ENCODE results near the gene ZFP28.

The ZFP28 gene

DNA sequence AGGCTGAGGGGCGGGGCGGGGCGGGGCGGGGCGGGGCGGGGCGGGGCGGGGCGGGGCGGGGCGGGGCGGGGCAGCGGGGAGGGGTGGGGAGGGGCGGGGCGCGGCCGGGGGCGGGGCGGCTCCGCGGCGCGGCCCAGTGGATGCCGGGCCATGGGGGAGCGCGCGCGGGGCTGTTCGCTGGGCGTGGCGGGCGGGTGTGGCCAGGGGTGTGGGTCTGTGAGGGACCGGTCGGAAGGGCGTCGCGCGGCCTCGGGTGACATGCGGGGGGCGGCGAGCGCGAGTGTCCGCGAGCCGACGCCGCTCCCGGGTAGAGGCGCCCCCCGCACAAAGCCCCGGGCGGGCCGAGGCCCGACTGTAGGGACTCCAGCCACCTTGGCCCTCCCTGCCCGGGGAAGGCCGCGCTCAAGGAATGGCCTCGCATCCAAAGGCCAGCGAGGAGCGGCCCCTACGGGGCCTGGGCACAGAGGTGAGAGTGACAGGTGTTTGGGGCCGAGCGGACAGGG, at the start of gene ZFP28:
TSS of gene ZFP28 (plus strand) at position 188 of the 503 bp plus-strand sequence. CDS start at position 259, 71 bp downstream.
- TF ChIP-seq, protein P1, sequence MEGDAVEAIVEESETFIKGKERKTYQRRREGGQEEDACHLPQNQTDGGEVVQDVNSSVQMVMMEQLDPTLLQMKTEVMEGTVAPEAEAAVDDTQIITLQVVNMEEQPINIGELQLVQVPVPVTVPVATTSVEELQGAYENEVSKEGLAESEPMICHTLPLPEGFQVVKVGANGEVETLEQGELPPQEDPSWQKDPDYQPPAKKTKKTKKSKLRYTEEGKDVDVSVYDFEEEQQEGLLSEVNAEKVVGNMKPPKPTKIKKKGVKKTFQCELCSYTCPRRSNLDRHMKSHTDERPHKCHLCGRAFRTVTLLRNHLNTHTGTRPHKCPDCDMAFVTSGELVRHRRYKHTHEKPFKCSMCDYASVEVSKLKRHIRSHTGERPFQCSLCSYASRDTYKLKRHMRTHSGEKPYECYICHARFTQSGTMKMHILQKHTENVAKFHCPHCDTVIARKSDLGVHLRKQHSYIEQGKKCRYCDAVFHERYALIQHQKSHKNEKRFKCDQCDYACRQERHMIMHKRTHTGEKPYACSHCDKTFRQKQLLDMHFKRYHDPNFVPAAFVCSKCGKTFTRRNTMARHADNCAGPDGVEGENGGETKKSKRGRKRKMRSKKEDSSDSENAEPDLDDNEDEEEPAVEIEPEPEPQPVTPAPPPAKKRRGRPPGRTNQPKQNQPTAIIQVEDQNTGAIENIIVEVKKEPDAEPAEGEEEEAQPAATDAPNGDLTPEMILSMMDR (IDR thresholded peaks at IDR 0.05; ENCODE audit: borderline replicate concordance, control extremely low read depth, extremely low read depth, insufficient read depth, missing control alignments), result no peak
- in situ Hi-C loops (cut with MboI; ENCODE audit: low sequenced_read_pairs, unreplicated experiment), result no loop called here
- no peak for DNase-seq (ENCODE audit: low spot score)

DNA sequence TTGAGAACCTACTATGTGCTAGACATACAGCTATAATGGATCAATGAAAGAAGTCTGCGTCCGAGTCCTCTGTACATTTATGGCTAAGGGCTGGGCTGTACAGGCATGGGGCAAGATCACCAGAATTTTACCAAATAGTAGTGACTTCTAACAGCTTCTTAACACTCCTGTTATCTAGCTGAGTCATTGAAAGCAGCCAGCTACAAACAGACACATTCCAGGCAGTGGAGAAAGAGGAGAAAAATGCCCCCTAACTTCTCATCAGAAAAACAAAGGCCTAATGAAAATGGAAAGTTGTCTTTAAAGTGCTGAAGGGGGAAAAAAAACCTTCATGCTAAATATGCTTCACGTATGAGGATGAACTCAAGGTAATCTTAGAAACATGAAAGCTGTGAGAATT, 47.3 kb upstream of the ZFP28 start:
- DNase-seq (ENCODE audit: low spot score), result no peak
- in situ Hi-C loops (cut with MboI; ENCODE audit: low sequenced_read_pairs, unreplicated experiment), result no loop called here
- TF ChIP-seq, protein P1 (IDR thresholded peaks at IDR 0.05; ENCODE audit: borderline replicate concordance, control extremely low read depth, extremely low read depth, insufficient read depth, missing control alignments), result no peak

DNA sequence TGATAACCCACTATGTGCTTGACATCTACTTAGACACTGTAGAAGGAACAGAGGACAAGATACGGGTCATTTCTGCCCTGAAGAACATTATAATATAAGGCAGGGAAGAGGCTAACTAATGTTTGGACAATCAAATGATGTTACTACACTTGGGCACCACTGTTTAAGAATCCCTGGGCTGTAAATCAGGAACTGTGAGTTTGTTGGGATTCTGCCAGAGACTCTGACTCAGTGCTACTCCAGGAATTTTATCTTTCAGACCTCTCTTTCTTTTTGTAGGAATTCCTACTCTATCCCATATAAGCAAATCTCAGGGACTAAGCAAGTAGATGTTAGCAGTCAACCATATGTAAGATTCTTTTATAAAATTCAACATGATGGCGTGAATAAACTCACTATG, 34.2 kb upstream of the ZFP28 start:
- DNase-seq (ENCODE audit: low spot score), result no peak
- in situ Hi-C loops (cut with MboI; ENCODE audit: low sequenced_read_pairs, unreplicated experiment), result no loop called here
- TF ChIP-seq, protein P1 (IDR thresholded peaks at IDR 0.05; ENCODE audit: borderline replicate concordance, control extremely low read depth, extremely low read depth, insufficient read depth, missing control alignments), result no peak

DNA sequence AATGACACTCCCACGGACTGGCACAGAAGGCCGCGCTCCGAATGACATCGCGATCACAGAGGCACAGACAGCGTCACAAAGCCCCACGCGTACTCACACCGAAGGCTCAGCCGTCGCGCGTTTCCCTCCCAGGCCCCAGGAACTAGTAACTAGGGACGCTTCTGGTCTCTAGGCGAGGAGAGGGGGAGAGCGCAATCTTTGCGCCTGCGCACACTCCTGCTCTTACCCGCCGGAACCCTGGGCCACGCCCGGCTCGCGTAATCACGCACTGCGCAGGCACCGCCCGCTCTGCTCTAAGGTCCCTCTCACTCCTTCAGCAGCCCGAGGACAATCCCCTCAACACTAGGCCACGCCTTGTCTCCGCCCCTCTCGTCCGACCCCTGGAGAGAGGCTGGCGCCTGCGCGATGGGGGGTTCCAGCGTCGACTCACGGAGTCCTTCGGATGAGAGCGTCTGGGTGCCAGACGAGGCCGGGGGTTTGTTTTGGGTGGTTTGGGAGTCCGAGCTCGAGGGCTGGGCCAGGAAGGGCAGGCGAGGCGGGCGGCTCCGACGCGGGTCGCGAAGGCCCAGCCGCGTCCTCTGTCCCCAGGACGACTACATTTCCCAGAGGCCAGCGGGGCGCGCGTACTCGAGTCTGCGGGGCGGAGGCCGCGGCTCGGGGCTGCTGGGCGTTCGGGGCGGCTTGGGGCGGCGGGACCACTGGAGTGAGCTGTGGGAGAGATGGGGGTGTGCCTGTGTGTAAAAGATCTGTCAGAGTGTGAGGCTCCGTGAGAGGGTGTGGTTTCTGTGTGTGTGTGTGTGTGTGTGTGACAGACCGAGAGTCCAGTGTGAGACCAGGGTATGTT, 31.1 kb upstream of the ZFP28 start, which contains the start of gene ZNF471:
TSS of gene ZNF471 (plus strand) at position 410 of the 844 bp plus-strand sequence. CDS start 3,717 bp downstream, outside the sequence.
- in situ Hi-C loops (cut with MboI; ENCODE audit: low sequenced_read_pairs, unreplicated experiment), result no loop called here
- DNase-seq (ENCODE audit: low spot score), result peak; percentile 49
- TF ChIP-seq, protein P1 (IDR thresholded peaks at IDR 0.05; ENCODE audit: borderline replicate concordance, control extremely low read depth, extremely low read depth, insufficient read depth, missing control alignments), result no peak

DNA sequence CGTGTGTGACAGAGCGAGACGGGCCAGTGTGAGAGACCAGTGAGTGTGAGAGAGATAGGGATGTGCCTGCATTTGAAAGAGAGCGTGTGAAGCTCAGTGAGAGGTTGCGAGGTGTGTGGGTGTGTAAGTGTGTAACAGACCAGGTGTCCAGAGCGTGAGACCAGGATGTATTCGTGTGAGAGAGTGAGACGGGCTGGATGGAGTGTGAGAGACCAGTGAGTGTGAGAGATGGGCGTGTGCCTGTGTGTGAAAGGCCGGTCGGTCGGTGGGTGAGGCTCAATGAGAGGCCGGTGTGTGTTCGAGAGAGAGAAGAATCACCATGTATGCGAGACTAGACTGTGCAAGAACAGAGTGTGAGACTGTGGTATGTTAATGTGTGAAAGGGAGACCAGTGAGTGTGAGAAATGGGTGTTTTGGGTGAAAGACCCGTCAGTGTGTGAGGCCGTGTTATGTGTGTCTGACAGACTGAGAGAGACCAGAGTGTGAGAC, 30.4 kb upstream of the ZFP28 start:
- TF ChIP-seq, protein P1 (IDR thresholded peaks at IDR 0.05; ENCODE audit: borderline replicate concordance, control extremely low read depth, extremely low read depth, insufficient read depth, missing control alignments), result no peak
- in situ Hi-C loops (cut with MboI; ENCODE audit: low sequenced_read_pairs, unreplicated experiment), result no loop called here
- DNase-seq (ENCODE audit: low spot score), result peak; percentile 10

DNA sequence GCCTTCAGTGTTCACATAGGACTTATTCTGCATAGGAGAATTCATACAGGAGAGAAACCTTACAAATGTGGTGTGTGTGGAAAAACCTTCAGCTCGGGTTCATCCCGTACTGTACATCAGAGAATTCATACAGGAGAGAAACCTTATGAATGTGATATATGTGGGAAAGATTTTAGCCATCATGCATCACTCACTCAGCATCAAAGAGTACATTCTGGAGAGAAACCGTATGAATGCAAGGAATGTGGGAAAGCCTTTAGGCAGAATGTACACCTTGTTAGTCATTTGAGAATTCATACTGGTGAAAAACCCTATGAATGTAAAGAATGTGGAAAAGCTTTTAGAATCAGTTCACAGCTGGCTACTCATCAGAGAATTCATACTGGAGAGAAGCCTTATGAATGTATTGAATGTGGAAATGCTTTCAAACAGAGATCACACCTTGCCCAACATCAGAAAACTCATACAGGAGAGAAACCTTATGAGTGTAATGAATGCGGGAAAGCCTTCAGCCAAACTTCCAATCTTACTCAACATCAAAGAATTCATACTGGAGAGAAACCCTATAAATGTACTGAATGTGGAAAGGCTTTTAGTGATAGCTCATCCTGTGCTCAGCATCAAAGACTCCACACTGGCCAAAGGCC, 13.4 kb upstream of the ZFP28 start:
- no peak for DNase-seq (ENCODE audit: low spot score)
- TF ChIP-seq, protein P1 (IDR thresholded peaks at IDR 0.05; ENCODE audit: borderline replicate concordance, control extremely low read depth, extremely low read depth, insufficient read depth, missing control alignments), result no peak
- in situ Hi-C loops (cut with MboI; ENCODE audit: low sequenced_read_pairs, unreplicated experiment), result no loop called here
